Measurements from ENCODE around the gene CLK4. TPM values are rescaled to one million over a fixed set of nuclear protein-coding genes. Genes with fewer than 3 reads are reported as not detected.

The CLK4 gene
- total RNA-seq, 3 donors from 2014 or later, result 21.8 to 32.8 (median 28.5) TPM

GRCh38 chr5:178605788-178606187, 21.1 kb downstream of the CLK4 start:
- intact Hi-C loops (cut with DNase I, micrococcal nuclease), result no loop called here
- Histone ChIP-seq H3K9me3 (no peaks in the 10 kb centered on the region), H3K4me1 (ENCODE audit: low read depth) (no peaks in the 10 kb centered on the region), H3K4me3 (no peak overlapping the region), H3K36me3 (ENCODE audit: low read depth) (peaks cover 16% of the 10 kb centered on the region)
- ATAC-seq, result no peak
- DNase-seq, result no peak
- no peak for TF ChIP-seq CTCF (IDR thresholded peaks at IDR 0.05)

GRCh38 chr5:178602752-178603151, 24.1 kb downstream of the CLK4 start:
- intact Hi-C loops (cut with DNase I, micrococcal nuclease), result no loop called here
- DNase-seq (no peak), ATAC-seq (no peak)
- Histone ChIP-seq H3K36me3 (ENCODE audit: low read depth) (peaks cover 8% of the 10 kb centered on the region), H3K9me3 (no peaks in the 10 kb centered on the region), H3K4me3 (no peak overlapping the region), H3K4me1 (ENCODE audit: low read depth) (no peaks in the 10 kb centered on the region)
- TF ChIP-seq CTCF (IDR thresholded peaks at IDR 0.05), result no peak

GRCh38 chr5:178595750-178596149, 31.1 kb downstream of the CLK4 start:
- no peak overlapping the region for H3K4me3 ChIP-seq
- intact Hi-C loops (cut with DNase I, micrococcal nuclease), result no loop called here
- ATAC-seq, result no peak
- DNase-seq, result no peak
- no peaks in the 10 kb centered on the region for H3K36me3 ChIP-seq (ENCODE audit: low read depth)
- peaks cover 21% of the 10 kb centered on the region for H3K9me3 ChIP-seq
- TF ChIP-seq CTCF (IDR thresholded peaks at IDR 0.05), result no peak
- peaks cover 1% of the 10 kb centered on the region for H3K4me1 ChIP-seq (ENCODE audit: low read depth)

GRCh38 chr5:178595150-178595549, 31.7 kb downstream of the CLK4 start:
- TF ChIP-seq CTCF (IDR thresholded peaks at IDR 0.05), result no peak
- intact Hi-C loops (cut with DNase I, micrococcal nuclease), result no loop called here
- DNase-seq, result no peak
- H3K4me3 ChIP-seq, result no peak overlapping the region
- ATAC-seq, result no peak
- H3K9me3 ChIP-seq, result peaks cover 21% of the 10 kb centered on the region
- no peaks in the 10 kb centered on the region for H3K36me3 ChIP-seq (ENCODE audit: low read depth)
- H3K4me1 ChIP-seq (ENCODE audit: low read depth), result peaks cover 7% of the 10 kb centered on the region

- intact Hi-C loops (cut with DNase I, micrococcal nuclease), result no loop called here
- peaks cover 16% of the 10 kb centered on the region for H3K9me3 ChIP-seq
- H3K4me3 ChIP-seq, result no peak overlapping the region
- TF ChIP-seq CTCF (IDR thresholded peaks at IDR 0.05), result no peak
- ATAC-seq (no peak), DNase-seq (no peak)
- H3K36me3 ChIP-seq (ENCODE audit: low read depth), result no peaks in the 10 kb centered on the region
- H3K4me1 ChIP-seq (ENCODE audit: low read depth), result peaks cover 12% of the 10 kb centered on the region
These were observed 35.9 kb downstream of the CLK4 start for GRCh38 chr5:178590924-178591423.

Measured in mucosa of descending colon (tissue), 3 donors.